DND-41 (cell line): ENCODE results near the gene RTN4RL1.

Experiments
- ATAC-seq: fragments of 200-7000 bp; cut with Tn5 transposase; 3 replicates; pipeline ENCODE4 v1.9.1; 2021; ENCODE audit warnings: low read depth; ENCODE audit not compliant: insufficient read depth
- DNase-seq: peaks from one replicate; pipeline ENCODE4 v3.0.0-alpha.2; 2020
- H2AFZ ChIP-seq: 2 replicates; pipeline ENCODE4 v1.6.0; 2012; ENCODE audit warnings: low read depth, low read length
- H3K27ac ChIP-seq: 2 replicates; pipeline ENCODE4 v1.5.1; 2012; ENCODE audit warnings: low read length, inconsistent platforms
- H3K27me3 ChIP-seq: fragments of 200-600 bp; sonication (generic); 2 replicates; pipeline ENCODE4 v1.6.0; 2012; ENCODE audit warnings: low read length, mild to moderate bottlenecking, inconsistent platforms; ENCODE audit not compliant: insufficient read depth, poor library complexity
- H3K36me3 ChIP-seq: 2 replicates; pipeline ENCODE4 v1.5.1; 2012; ENCODE audit warnings: low read length, inconsistent platforms; ENCODE audit not compliant: insufficient read depth
- H3K4me1 ChIP-seq: 2 replicates; pipeline ENCODE4 v1.5.1; 2012; ENCODE audit warnings: mild to moderate bottlenecking, low read length; ENCODE audit not compliant: insufficient read depth
- H3K4me2 ChIP-seq: 2 replicates; pipeline ENCODE4 v1.6.0; 2012; ENCODE audit warnings: mild to moderate bottlenecking, moderate library complexity, low read length, inconsistent platforms; ENCODE audit not compliant: insufficient read depth
- H3K4me3 ChIP-seq, 2 experiments: fragments of 200-600 bp in 1 of 2; shearing (Covaris generic) in 1 of 2; 2 replicates each; pipeline ENCODE4 v1.5.1; 2012 to 2016; ENCODE audit warnings: inconsistent platforms in 2 of 2, low read length in 2 of 2, mild to moderate bottlenecking in 2 of 2, low read depth in 1 of 2, moderate library complexity in 1 of 2
- H3K79me2 ChIP-seq: 2 replicates; pipeline ENCODE4 v1.6.0; 2012; ENCODE audit warnings: low read length, inconsistent platforms; ENCODE audit not compliant: insufficient read depth
- H3K9ac ChIP-seq: 2 replicates; pipeline ENCODE4 v1.6.0; 2012; ENCODE audit warnings: low read depth, mild to moderate bottlenecking, inconsistent platforms, low read length, moderate library complexity
- H3K9me3 ChIP-seq: 2 replicates; pipeline ENCODE4 v1.5.1; 2012; ENCODE audit warnings: low read length, moderate library complexity, mild to moderate bottlenecking, inconsistent platforms; ENCODE audit not compliant: insufficient read depth, severe bottlenecking
- H4K20me1 ChIP-seq: 2 replicates; pipeline ENCODE4 v1.6.0; 2012; ENCODE audit warnings: low read length; ENCODE audit not compliant: insufficient read depth
- CTCF ChIP-seq: IDR thresholded peaks from 2 replicates; pipeline ENCODE4 v1.5.1; 2012; ENCODE audit warnings: borderline replicate concordance, low read length, moderate library complexity, mild to moderate bottlenecking; ENCODE audit not compliant: poor library complexity, severe bottlenecking; ENCODE audit errors: extremely low read depth
- EZH2 ChIP-seq: IDR thresholded peaks from 3 replicates; pipeline ENCODE4 v1.6.1; 2012; ENCODE audit warnings: borderline replicate concordance, low read depth, mild to moderate bottlenecking, moderate library complexity, low read length, inconsistent platforms; ENCODE audit not compliant: severe bottlenecking

The RTN4RL1 gene

GRCh38 chr17:1978396-1978949 is 46.7 kb downstream of the RTN4RL1 start:
- Histone ChIP-seq H4K20me1 (no peaks in the 10 kb centered on the region), H3K4me2 (no peak overlapping the region)

GRCh38 chr17:1977583-1978395 is 47.3 kb downstream of the RTN4RL1 start:
- Histone ChIP-seq H2AFZ (no peak overlapping the region), H3K79me2 (no peaks in the 10 kb centered on the region), H3K4me1 (no peaks in the 10 kb centered on the region), H3K9me3 (no peaks in the 10 kb centered on the region), H3K27me3 (no peaks in the 10 kb centered on the region), H3K9ac (no peak overlapping the region), H3K4me3 (no peak overlapping the region), H4K20me1 (no peaks in the 10 kb centered on the region), H3K27ac (no peak overlapping the region), H3K36me3 (no peaks in the 10 kb centered on the region), H3K4me2 (no peak overlapping the region)
- ATAC-seq (no peak), DNase-seq (no peak)
- TF ChIP-seq CTCF (no peak), EZH2 (no peak)

More at GRCh38 chr17:1978396-1978949, 46.7 kb downstream of the RTN4RL1 start:
- Histone ChIP-seq H3K27me3 (no peaks in the 10 kb centered on the region), H2AFZ (no peak overlapping the region), H3K27ac (no peak overlapping the region), H3K79me2 (no peaks in the 10 kb centered on the region), H3K4me1 (no peaks in the 10 kb centered on the region), H3K9ac (no peak overlapping the region), H3K4me3 (no peak overlapping the region), H3K36me3 (no peaks in the 10 kb centered on the region), H3K9me3 (no peaks in the 10 kb centered on the region)
- DNase-seq (no peak), ATAC-seq (no peak)
- TF ChIP-seq EZH2 = no peak
- no peak for TF ChIP-seq CTCF

GRCh38 chr17:1976683-1977064 is 48.5 kb downstream of the RTN4RL1 start:
- Histone ChIP-seq H2AFZ (no peak overlapping the region), H3K9me3 (no peaks in the 10 kb centered on the region), H3K4me1 (no peaks in the 10 kb centered on the region), H4K20me1 (no peaks in the 10 kb centered on the region), H3K27ac (no peak overlapping the region), H3K9ac (no peak overlapping the region), H3K36me3 (no peaks in the 10 kb centered on the region), H3K4me3 (no peak overlapping the region), H3K79me2 (no peaks in the 10 kb centered on the region), H3K27me3 (no peaks in the 10 kb centered on the region), H3K4me2 (no peak overlapping the region)
- no peak for ATAC-seq
- DNase-seq = no peak
- TF ChIP-seq EZH2 (no peak), CTCF (no peak)
